IMR-90 (cell line): Measurements from ENCODE around the gene PPM1H. TPM values are rescaled to one million over a fixed set of nuclear protein-coding genes. Genes with fewer than 3 reads are reported as not detected.
A peak's percentile ranks its signal among the peaks of the same experiment; 100 is the strongest.

Source experiments
- ATAC-seq: fragments of 200-7000 bp; cut with Tn5 transposase; 2 replicates; pipeline ENCODE4 v1.9.1; 2020; ENCODE audit warnings: low read depth, mild to moderate bottlenecking, moderate library complexity
- BruUV-seq: library from RNA; stranded (reverse); fragments of 400-500 nt; replicated peaks from 2 replicates; lab custom pipeline; 2021; lab: Mats Ljungman, UMichigan
- CTCF ChIA-PET: fragments of 300-600 bp; formaldehyde crosslinking; extraction: SDS; loops from one replicate; lab custom pipeline; 2021; ENCODE audit warnings: antibody characterized with exemption; lab: Yijun Ruan, JAX
- POLR2A ChIA-PET: fragments of 300-600 bp; sonication (Branson Sonifier 250); formaldehyde crosslinking; loops from one replicate; lab custom pipeline; 2022; ENCODE audit warnings: antibody characterized with exemption; ENCODE audit not compliant: unreplicated experiment; lab: Charles Lee
- DNase-seq: peaks from one replicate; pipeline ENCODE4 v3.0.0; 2013
- H2AFZ ChIP-seq: replicated peaks from 2 replicates; pipeline ENCODE3; 2013; ENCODE audit warnings: low read length, mild to moderate bottlenecking; ENCODE audit not compliant: poor library complexity
- H2AK5ac ChIP-seq: 2 replicates; pipeline ENCODE4 v1.6.1; 2013; ENCODE audit warnings: low read depth, low read length, inconsistent platforms
- H2AK9ac ChIP-seq: replicated peaks from 2 replicates; pipeline ENCODE3; 2013; ENCODE audit warnings: mild to moderate bottlenecking, low read depth, low read length, moderate library complexity; ENCODE audit not compliant: poor library complexity
- H2BK120ac ChIP-seq: 2 replicates; pipeline ENCODE4 v1.6.1; 2013; ENCODE audit warnings: low read depth, low read length, inconsistent platforms
- H2BK15ac ChIP-seq: 3 replicates; pipeline ENCODE4 v1.6.1; 2013; ENCODE audit warnings: low read depth, low read length, inconsistent platforms
- H2BK20ac ChIP-seq: 2 replicates; pipeline ENCODE4 v1.6.1; 2013; ENCODE audit warnings: low read depth, mild to moderate bottlenecking, inconsistent platforms, low read length, moderate library complexity
- H2BK5ac ChIP-seq: 2 replicates; pipeline ENCODE4 v1.6.1; 2013; ENCODE audit warnings: mild to moderate bottlenecking, low read depth, low read length, inconsistent platforms; ENCODE audit not compliant: poor library complexity, severe bottlenecking
- H3K14ac ChIP-seq: replicated peaks from 2 replicates; pipeline ENCODE4 v1.6.1; 2013; ENCODE audit warnings: low read depth, low read length, inconsistent platforms
- H3K18ac ChIP-seq: 2 replicates; pipeline ENCODE4 v1.6.1; 2013; ENCODE audit warnings: low read depth, low read length, control low read depth
- H3K23ac ChIP-seq: 2 replicates; pipeline ENCODE4 v1.6.1; 2013; ENCODE audit warnings: low read depth, low read length, inconsistent platforms
- H3K27ac ChIP-seq: 2 replicates; pipeline ENCODE4 v1.5.1; 2013; ENCODE audit warnings: mild to moderate bottlenecking, control low read depth, low read length; ENCODE audit not compliant: insufficient read depth
- H3K27me3 ChIP-seq: 2 replicates; pipeline ENCODE4 v1.6.1; 2013; ENCODE audit warnings: low read length; ENCODE audit not compliant: control insufficient read depth, insufficient read depth
- H3K36me3 ChIP-seq: 2 replicates; pipeline ENCODE4 v1.6.1; 2013; ENCODE audit warnings: low read length, mixed read lengths; ENCODE audit not compliant: control insufficient read depth, insufficient read depth
- H3K4ac ChIP-seq: 2 replicates; pipeline ENCODE4 v1.6.1; 2013; ENCODE audit warnings: low read depth, low read length, inconsistent platforms
- H3K4me1 ChIP-seq: 2 replicates; pipeline ENCODE4 v1.6.1; 2013; ENCODE audit warnings: low read length, mixed read lengths; ENCODE audit not compliant: control insufficient read depth, insufficient read depth
- H3K4me2 ChIP-seq: 2 replicates; pipeline ENCODE4 v1.6.1; 2013; ENCODE audit warnings: low read depth, mild to moderate bottlenecking, control low read depth, low read length, moderate library complexity
- H3K4me3 ChIP-seq: 2 replicates; pipeline ENCODE4 v1.5.1; 2013; ENCODE audit warnings: low read depth, mild to moderate bottlenecking, control low read depth, low read length, moderate library complexity; ENCODE audit not compliant: insufficient read depth
- H3K56ac ChIP-seq: 2 replicates; pipeline ENCODE4 v1.6.1; 2013; ENCODE audit warnings: low read length, inconsistent platforms; ENCODE audit not compliant: insufficient read depth; ENCODE audit errors: extremely low read depth
- H3K79me1 ChIP-seq, 2 experiments: 2 replicates each; pipeline ENCODE4 v1.6.1; 2013; ENCODE audit warnings: low read length in 2 of 2, inconsistent platforms in 1 of 2, low read depth in 1 of 2
- H3K9ac ChIP-seq: 2 replicates; pipeline ENCODE4 v1.6.1; 2013; ENCODE audit warnings: low read depth, low read length, control low read depth
- H3K9me1 ChIP-seq: 2 replicates; pipeline ENCODE4 v1.6.1; 2013; ENCODE audit warnings: low read length, inconsistent platforms; ENCODE audit not compliant: insufficient read depth
- H3K9me3 ChIP-seq: 2 replicates; pipeline ENCODE4 v1.6.1; 2013; ENCODE audit warnings: low read length; ENCODE audit not compliant: control insufficient read depth, insufficient read depth
- H4K20me1 ChIP-seq: 2 replicates; pipeline ENCODE4 v1.6.1; 2013; ENCODE audit warnings: low read length, inconsistent platforms; ENCODE audit not compliant: insufficient read depth
- H4K5ac ChIP-seq: 2 replicates; pipeline ENCODE4 v1.6.1; 2013; ENCODE audit warnings: mild to moderate bottlenecking, low read depth, low read length, control low read depth
- H4K8ac ChIP-seq, 2 experiments: 2 replicates each; pipeline ENCODE4 v1.6.1; 2013; ENCODE audit warnings: low read depth in 2 of 2, low read length in 2 of 2, control low read depth in 1 of 2, inconsistent platforms in 1 of 2
- H4K91ac ChIP-seq: 2 replicates; pipeline ENCODE4 v1.6.1; 2013; ENCODE audit warnings: low read depth, low read length, inconsistent platforms; ENCODE audit not compliant: insufficient read depth
- BHLHE40 ChIP-seq: fragments of 150-350 bp; IDR thresholded peaks from 2 replicates; pipeline ENCODE4 v1.6.1; 2016; ENCODE audit warnings: mild to moderate bottlenecking, low read depth, low read length
- MAZ ChIP-seq: IDR thresholded peaks from 2 replicates; pipeline ENCODE4 v1.6.1; 2012; ENCODE audit warnings: low read depth, mild to moderate bottlenecking, low read length, improper control_type of control experiment, moderate library complexity, borderline replicate concordance
- RCOR1 ChIP-seq: IDR thresholded peaks from 2 replicates; pipeline ENCODE4 v1.6.1; 2012; ENCODE audit warnings: mild to moderate bottlenecking, low read length, improper control_type of control experiment; ENCODE audit not compliant: insufficient replicate concordance
- RFX5 ChIP-seq: IDR thresholded peaks from 2 replicates; pipeline ENCODE4 v1.8.0; 2012; ENCODE audit warnings: low read depth, mild to moderate bottlenecking, low read length, moderate library complexity
- SMC3 ChIP-seq: fragments of 150-350 bp; IDR thresholded peaks from 2 replicates; pipeline ENCODE4 v1.6.1; 2016; ENCODE audit warnings: low read depth, mild to moderate bottlenecking, antibody characterized with exemption, low read length, moderate library complexity
- USF2 ChIP-seq: fragments of 150-350 bp; IDR thresholded peaks from 2 replicates; pipeline ENCODE4 v1.6.1; 2017; ENCODE audit warnings: mild to moderate bottlenecking, antibody characterized with exemption, low read length, low read depth
- WGBS, 2 experiments: methylation state at CpG; one replicate each; pipeline versions ENCODE4 v1.1.5 to v1.1.7; 2013; ENCODE audit warnings: missing lambda C conversion rate in 2 of 2; ENCODE audit not compliant: insufficient read length in 1 of 2; ENCODE audit errors: extremely low coverage in 2 of 2; 5-methylcytosine and 5-hydroxymethylcytosine counted together
- dilution Hi-C: fragments of 300-500 bp; cut with HindIII; formaldehyde crosslinking; loops from one replicate; pipeline ENCODE4 v1.14.3; 2018; ENCODE audit warnings: low sequenced_read_pairs; ENCODE audit not compliant: unreplicated experiment
- in situ Hi-C: fragments of 300-500 bp; cut with MboI; formaldehyde crosslinking; loops from 3 replicates; pipeline ENCODE4 v1.14.3; 2019; ENCODE audit warnings: low sequenced_read_pairs, inconsistent platforms, mixed read lengths
- intact Hi-C: fragments of 100-400 bp; cut with micrococcal nuclease; formaldehyde crosslinking; loops from 2 replicates; pipeline ENCODE4 v1.10.0; 2022
- polyA plus RNA-seq, 3 experiments: library from polyadenylated mRNA; depleted of rRNA; stranded (reverse); fragments of >200 nt; gene quantifications; 2 replicates each; pipeline ENCODE4 v1.2.3, GENCODE V29; 2012; ENCODE audit warnings: low replicate concordance in 1 of 3
- total RNA-seq: library from RNA; depleted of rRNA; stranded (reverse); fragments of >200 nt; gene quantifications from 2 replicates; pipeline ENCODE4 v1.2.3, GENCODE V29; 2012
- TF ChIP-seq, protein P1 (sequence below): fragments of 150-350 bp; IDR thresholded peaks from 2 replicates; pipeline ENCODE4 v1.6.1; 2016; ENCODE audit warnings: low read depth, mild to moderate bottlenecking, low read length, moderate library complexity, borderline replicate concordance

PPM1H gene
- total and polyA plus RNA-seq, 2 of the 4 experiments (the other 2 are of a cell fraction): 0.14 to 0.18 TPM

DNA sequence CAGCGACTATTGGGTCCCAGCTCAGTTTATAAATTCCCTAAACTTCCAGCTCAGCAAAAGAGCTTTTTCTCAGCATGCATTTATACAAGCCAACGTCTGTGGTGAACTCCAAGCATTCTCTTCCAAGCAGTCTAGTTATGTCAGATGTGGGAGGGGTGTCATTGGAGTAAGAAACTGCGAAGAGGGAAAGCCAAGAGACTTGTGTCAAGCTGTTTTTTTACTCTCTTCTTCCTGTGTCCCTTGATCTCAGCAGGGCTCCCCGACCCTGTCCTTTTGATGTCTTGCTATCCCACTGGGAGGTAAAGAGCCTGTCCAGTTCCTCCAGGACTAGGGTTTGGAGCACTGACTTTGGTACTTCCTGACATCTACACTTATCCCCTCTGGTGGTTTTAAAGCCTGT is 69.0 kb downstream of the PPM1H start:
- H3K79me1 ChIP-seq: 0 out of 4 replicates have a peak, but pooled peaks cover 0 to 2% of the 10 kb centered on the region in 2 experiments
- dilution Hi-C loops (no loop called here), intact Hi-C loops (no loop called here), in situ Hi-C loops (no loop called here)
- no peak overlapping the region for H3K9ac ChIP-seq
- TF ChIP-seq, protein P1, sequence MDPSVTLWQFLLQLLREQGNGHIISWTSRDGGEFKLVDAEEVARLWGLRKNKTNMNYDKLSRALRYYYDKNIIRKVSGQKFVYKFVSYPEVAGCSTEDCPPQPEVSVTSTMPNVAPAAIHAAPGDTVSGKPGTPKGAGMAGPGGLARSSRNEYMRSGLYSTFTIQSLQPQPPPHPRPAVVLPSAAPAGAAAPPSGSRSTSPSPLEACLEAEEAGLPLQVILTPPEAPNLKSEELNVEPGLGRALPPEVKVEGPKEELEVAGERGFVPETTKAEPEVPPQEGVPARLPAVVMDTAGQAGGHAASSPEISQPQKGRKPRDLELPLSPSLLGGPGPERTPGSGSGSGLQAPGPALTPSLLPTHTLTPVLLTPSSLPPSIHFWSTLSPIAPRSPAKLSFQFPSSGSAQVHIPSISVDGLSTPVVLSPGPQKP: no peak
- TF ChIP-seq BHLHE40: no peak
- TF ChIP-seq MAZ: no peak
- no peak for TF ChIP-seq RFX5
- no peak for TF ChIP-seq RCOR1
- no peak for TF ChIP-seq SMC3
- no peak for TF ChIP-seq USF2
- peak overlapping the region; percentile 31; the same call in 1 of the 2 replicates for H3K4me2 ChIP-seq
- ATAC-seq (peak; percentile 18), DNase-seq (peak; percentile 57)
- H3K9me1 ChIP-seq: peaks cover 15% of the 10 kb centered on the region
- peak overlapping the region; percentile 5 for H2AK9ac ChIP-seq
- H2BK5ac ChIP-seq: peak overlapping the region; percentile 64
- peak overlapping the region; percentile 74 for H3K14ac ChIP-seq
- H4K20me1 ChIP-seq: no peaks in the 10 kb centered on the region
- WGBS, 2 experiments: 0% methylated on average over 1 of the region's 4 CpGs; no CpG with 5 or more reads in 1 of the 2 experiments
- peak overlapping the region; percentile 7 to 83; a peak in 3 of 4 replicates for H4K8ac ChIP-seq
- peak overlapping the region; percentile 29; the same call in 1 of the 2 replicates for H3K18ac ChIP-seq
- H2BK15ac ChIP-seq: peak overlapping the region; percentile 65; the same call in 2 of the 3 replicates
- ChIA-PET POLR2A (interaction anchor here (1.2 kb wide), 1 partner anchor 12 kb away, joined by 3 read pairs; no protein-coding TSS in a partner anchor), CTCF (interaction anchor here (2.2 kb wide), 1 partner anchor 17 kb away, joined by 9 read pairs; no protein-coding TSS in a partner anchor)
- H4K91ac ChIP-seq: peak overlapping the region; percentile 85
- H2AK5ac ChIP-seq: peak overlapping the region; percentile 31
- no peaks in the 10 kb centered on the region for H3K9me3 ChIP-seq
- no peak overlapping the region for H4K5ac ChIP-seq
- H3K36me3 ChIP-seq: no peaks in the 10 kb centered on the region
- BruUV-seq: no TSS peak
- H3K23ac ChIP-seq: peak overlapping the region; percentile 83
- H3K56ac ChIP-seq: peak overlapping the region; percentile 62; the same call in 1 of the 2 replicates
- H3K4ac ChIP-seq: peak overlapping the region; percentile 90
- H3K4me3 ChIP-seq: no peak overlapping the region
- H2BK120ac ChIP-seq: peak overlapping the region; percentile 96
- H3K27ac ChIP-seq: no peak overlapping the region
- peaks cover 20% of the 10 kb centered on the region for H3K4me1 ChIP-seq
- peak overlapping the region; percentile 21 for H2AFZ ChIP-seq
- H2BK20ac ChIP-seq: peak overlapping the region; percentile 94
- no peaks in the 10 kb centered on the region for H3K27me3 ChIP-seq
